Adrenal gland (tissue), 5 donors: ENCODE results near the gene BRINP2.

Source experiments
- CTCF ChIP-seq, 6 experiments: fragments of 450-650 bp in 4 of 6; fragments of 200-600 bp in 2 of 6; sonication (generic) in 1 of 6; IDR thresholded peaks; 1 replicate in 5 of 6; 2 replicates in 1 of 6; pipeline versions ENCODE4 v1.5.1 to v1.8.0; 2016 to 2021; ENCODE audit warnings: antibody characterized with exemption in 6 of 6, mild to moderate bottlenecking in 2 of 6, moderate library complexity in 1 of 6
- POLR2A ChIP-seq, 2 donors: fragments of 450-650 bp; IDR thresholded peaks; one replicate each; pipeline ENCODE4 v1.6.1; 2017; ENCODE audit warnings: antibody characterized with exemption in 2 of 2, mild to moderate bottlenecking in 2 of 2, moderate library complexity in 1 of 2
- donor health status: DM: no; HTN: no; CAD: no.

- no peak for TF ChIP-seq POLR2A (IDR thresholded peaks at IDR 0.05)
- no peak for TF ChIP-seq CTCF (IDR thresholded peaks at IDR 0.05)
These were observed 49.0 kb downstream of the BRINP2 start for GRCh38 chr1:177219554-177220458.
